IPS DF 6.9 (cell line): Measurements from ENCODE around the gene ZMAT2.

Source experiments
- DNase-seq: peaks from one replicate; pipeline ENCODE4 v3.0.0-alpha.2; 2013; ENCODE audit warnings: low read depth, low spot score
- H3K27ac ChIP-seq: one replicate; pipeline ENCODE4 v1.5.1; 2013; ENCODE audit warnings: low read length, control low read depth
- H3K27me3 ChIP-seq: 2 replicates; pipeline ENCODE4 v1.6.1; 2013; ENCODE audit warnings: mild to moderate bottlenecking, low read length; ENCODE audit not compliant: control insufficient read depth, insufficient read depth
- H3K36me3 ChIP-seq: 2 replicates; pipeline ENCODE4 v1.6.1; 2013; ENCODE audit warnings: low read length; ENCODE audit not compliant: control insufficient read depth, insufficient read depth
- H3K4me1 ChIP-seq: 2 replicates; pipeline ENCODE4 v1.6.1; 2013; ENCODE audit warnings: low read length; ENCODE audit not compliant: control insufficient read depth, insufficient read depth
- H3K4me3 ChIP-seq: 2 replicates; pipeline ENCODE4 v1.5.1; 2013; ENCODE audit warnings: mild to moderate bottlenecking, low read length
- H3K9me3 ChIP-seq: 2 replicates; pipeline ENCODE4 v1.6.1; 2013; ENCODE audit warnings: low read length, inconsistent platforms; ENCODE audit not compliant: control insufficient read depth, insufficient read depth
- WGBS: extraction: QIAGEN DNeasy Blood & Tissue Kit; methylation state at CpG from one replicate; pipeline ENCODE4 v1.1.7; 2013; ENCODE audit warnings: mixed read lengths, missing lambda C conversion rate; ENCODE audit not compliant: insufficient read length, insufficient coverage; 5-methylcytosine and 5-hydroxymethylcytosine counted together

Gene ZMAT2

GRCh38 chr5:140741967-140742366, 41.7 kb downstream of the ZMAT2 start:
- no peak for DNase-seq
- no peaks in the 10 kb centered on the region for H3K9me3 ChIP-seq
- H3K36me3 ChIP-seq = no peaks in the 10 kb centered on the region
- H3K4me1 ChIP-seq = no peaks in the 10 kb centered on the region
- WGBS = no CpG with 5 or more reads among the region's 1 CpG
- H3K27me3 ChIP-seq = no peaks in the 10 kb centered on the region
- no peak overlapping the region for H3K27ac ChIP-seq
- H3K4me3 ChIP-seq = no peak overlapping the region

GRCh38 chr5:140753561-140753960, 53.3 kb downstream of the ZMAT2 start:
- Histone ChIP-seq H3K4me1 (no peaks in the 10 kb centered on the region), H3K9me3 (no peaks in the 10 kb centered on the region; the same call in 1 of the 2 replicates), H3K36me3 (no peaks in the 10 kb centered on the region), H3K4me3 (no peak overlapping the region), H3K27ac (no peak overlapping the region), H3K27me3 (no peaks in the 10 kb centered on the region)
- no peak for DNase-seq
- no CpG with 5 or more reads among the region's 5 CpGs for WGBS
